T1000 (cell line): ENCODE measurements around the gene AMBRA1.
"Not testable (repeated sequence)": the region's sequence is repeated elsewhere in the genome, so short reads cannot be mapped to it uniquely, and the experiment has no call there.

Source experiments
- DNase-seq: peaks from one replicate; lab custom pipeline; 2025; ENCODE audit warnings: mixed read lengths; lab: John Stamatoyannopoulos, UW

AMBRA1 gene

DNA sequence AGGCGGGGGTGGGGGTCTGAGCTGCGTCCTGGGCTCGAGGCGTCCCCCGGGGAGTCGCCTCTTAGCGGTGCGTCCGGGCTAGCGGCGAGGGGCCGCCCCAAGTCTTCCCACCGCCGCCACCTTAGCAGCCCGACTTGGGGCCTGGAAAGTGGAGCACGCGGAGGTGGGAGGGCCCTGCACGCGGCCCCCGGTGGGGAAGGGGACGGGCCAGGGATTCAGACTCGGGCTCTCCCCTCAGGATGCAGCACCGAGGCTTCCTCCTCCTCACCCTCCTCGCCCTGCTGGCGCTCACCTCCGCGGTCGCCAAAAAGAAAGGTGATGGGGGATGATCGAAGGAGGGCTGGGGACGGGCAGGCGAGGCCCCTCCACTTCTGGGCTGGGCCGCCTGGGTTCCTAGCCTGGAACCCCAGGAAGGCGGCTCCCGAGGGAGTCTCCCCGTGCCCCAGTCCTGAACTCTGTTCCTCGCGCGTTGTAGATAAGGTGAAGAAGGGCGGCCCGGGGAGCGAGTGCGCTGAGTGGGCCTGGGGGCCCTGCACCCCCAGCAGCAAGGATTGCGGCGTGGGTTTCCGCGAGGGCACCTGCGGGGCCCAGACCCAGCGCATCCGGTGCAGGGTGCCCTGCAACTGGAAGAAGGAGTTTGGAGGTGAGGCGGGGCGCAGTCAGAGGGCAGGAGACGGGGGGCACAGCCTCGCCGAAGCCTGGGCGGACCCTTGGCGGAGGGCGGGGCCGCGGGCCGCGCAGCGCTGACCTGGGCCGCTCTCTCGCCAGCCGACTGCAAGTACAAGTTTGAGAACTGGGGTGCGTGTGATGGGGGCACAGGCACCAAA lies 211.8 kb downstream of the AMBRA1 start:
- DNase-seq: no peak

DNA sequence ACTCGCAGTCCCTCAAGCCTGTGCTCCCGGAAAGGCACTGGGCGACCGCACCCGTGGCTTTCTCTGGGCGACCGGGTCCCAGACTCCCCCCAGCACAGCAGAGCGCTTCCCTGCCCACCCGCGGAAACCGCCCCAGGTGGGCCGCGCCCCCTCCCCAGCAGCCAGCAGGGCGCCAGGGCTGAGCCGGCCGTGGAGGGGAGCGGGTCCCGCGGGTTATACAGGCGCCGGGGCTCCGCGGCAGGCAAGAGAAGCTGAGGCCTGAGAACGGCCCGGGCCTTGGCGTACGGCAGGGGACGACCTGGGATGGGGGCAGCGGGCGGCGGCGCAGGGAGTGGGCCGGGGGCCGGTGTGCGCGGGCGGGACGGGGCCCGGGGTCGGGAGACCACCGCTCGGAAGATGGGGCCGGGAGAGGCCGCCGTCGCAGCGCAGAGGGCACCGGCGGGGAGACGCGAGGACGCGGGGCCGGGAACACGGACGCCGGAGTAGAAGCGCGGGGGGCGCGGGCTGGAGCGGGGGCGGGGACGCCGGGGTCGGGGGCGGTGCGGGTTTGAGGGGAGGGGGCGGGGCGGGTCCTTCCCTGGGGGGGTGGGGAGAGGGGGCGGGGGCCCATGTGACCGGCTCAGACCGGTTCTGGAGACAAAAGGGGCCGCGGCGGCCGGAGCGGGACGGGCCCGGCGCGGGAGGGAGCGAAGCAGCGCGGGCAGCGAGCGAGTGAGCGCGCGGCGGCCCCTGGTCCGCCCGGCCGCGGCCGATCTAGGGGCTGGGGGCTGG lies 212.6 kb downstream of the AMBRA1 start, which contains the start of gene MDK:
Gene MDK (plus strand): TSS at position 622 of the 771 bp plus-strand sequence. CDS start 389 bp downstream, outside the sequence.
- peak; percentile 10 for DNase-seq

DNA sequence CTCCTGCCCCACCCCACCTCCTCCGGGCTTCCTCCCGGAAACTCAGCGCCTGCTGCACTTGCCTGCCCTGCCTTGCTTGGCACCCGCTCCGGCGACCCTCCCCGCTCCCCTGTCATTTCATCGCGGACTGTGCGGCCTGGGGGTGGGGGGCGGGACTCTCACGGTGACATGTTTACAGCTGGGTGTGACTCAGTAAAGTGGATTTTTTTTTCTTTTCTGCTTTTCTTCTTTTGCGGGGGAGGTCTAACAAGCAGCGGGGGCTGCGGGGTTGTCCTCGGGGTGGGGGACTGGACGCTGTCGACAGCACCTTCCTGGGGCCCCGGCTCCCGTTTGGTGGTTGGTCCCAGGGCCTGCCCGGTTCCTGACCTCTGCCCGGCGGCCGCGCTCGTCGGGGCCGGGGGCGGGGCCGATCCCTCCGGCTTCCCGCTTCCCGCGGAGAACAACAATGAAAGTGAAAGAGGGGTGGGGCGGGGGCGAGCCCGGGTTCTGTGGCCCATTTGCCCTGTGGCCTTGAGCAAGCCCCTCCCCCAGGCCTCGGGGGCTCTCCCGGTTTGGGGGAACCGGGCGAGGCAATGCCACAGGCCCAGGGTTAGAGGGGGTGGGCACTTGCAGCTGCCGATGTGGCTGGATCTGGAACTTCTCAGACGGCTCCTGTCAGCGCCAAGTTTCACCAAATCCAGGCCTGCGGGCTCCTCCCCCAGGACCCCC lies 213.3 kb downstream of the AMBRA1 start:
- DNase-seq: peak; percentile 25

DNA sequence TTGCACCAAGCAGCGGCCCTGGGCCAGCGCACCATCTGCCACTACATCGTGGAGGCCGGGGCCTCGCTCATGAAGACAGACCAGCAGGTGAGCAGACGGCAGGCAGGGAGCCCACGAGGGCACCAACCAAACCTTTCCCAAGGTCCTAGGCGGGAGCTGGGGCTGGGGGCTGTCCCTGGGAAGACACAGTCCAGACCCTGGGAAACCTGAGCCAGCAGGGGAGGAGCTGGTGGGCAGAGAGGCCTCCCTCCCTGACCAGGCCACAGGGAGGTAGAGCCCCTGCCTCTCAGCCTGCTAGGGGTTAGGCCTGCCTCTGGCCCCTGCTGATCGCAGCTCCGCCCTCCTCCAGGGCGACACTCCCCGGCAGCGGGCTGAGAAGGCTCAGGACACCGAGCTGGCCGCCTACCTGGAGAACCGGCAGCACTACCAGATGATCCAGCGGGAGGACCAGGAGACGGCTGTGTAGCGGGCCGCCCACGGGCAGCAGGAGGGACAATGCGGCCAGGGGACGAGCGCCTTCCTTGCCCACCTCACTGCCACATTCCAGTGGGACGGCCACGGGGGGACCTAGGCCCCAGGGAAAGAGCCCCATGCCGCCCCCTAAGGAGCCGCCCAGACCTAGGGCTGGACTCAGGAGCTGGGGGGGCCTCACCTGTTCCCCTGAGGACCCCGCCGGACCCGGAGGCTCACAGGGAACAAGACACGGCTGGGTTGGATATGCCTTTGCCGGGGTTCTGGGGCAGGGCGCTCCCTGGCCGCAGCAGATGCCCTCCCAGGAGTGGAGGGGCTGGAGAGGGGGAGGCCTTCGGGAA lies 214.1 kb downstream of the AMBRA1 start:
- DNase-seq: not testable (repeated sequence)

DNA sequence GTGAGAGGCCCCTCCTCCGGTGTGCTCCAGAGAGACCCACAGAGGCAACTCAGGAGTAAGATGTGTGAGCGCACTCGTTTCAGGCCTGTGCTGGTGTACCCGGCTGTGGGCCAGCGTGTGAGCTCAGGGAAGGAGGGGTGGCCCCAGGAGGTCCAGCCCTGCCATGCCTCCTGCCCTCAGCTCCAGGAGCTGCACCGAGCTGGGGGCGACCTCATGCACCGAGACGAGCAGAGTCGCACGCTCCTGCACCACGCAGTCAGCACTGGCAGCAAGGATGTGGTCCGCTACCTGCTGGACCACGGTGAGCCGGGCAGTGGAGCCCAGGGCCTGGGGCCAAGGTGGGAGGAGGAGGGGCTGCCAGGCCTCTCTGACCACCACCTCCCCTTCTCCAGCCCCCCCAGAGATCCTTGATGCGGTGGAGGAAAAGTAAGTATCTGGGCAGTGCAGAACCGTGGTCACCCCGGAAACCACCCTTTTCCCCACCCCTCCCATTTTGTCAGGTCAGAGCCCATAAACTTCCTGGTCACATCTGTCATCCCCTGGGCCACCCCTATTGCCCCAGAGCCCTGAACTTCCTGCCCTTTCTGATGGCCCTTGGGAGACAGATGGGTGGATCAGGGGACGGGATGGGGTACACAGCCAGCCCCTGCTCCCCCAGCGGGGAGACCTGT lies 214.9 kb downstream of the AMBRA1 start:
- DNase-seq: no peak

DNA sequence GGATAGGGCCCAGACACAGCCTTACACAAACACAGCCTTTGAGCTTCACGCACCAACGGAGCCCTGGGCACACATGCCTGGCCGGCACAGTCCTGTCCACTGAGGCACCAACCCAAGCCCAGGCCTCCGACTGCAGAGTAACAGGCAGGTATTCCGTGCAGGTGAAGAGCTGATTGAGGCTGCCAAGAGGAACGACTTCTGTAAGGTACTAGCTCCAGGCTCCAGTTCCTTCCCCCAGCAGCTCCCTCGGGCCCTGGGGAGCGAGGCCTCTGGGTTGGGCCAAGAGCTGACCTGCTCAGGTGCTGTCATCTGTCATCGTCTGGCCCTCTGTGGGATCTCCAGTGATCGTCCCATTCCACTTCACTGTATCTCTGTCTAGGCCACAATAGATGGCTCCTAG lies 215.5 kb downstream of the AMBRA1 start:
- DNase-seq: no peak

DNA sequence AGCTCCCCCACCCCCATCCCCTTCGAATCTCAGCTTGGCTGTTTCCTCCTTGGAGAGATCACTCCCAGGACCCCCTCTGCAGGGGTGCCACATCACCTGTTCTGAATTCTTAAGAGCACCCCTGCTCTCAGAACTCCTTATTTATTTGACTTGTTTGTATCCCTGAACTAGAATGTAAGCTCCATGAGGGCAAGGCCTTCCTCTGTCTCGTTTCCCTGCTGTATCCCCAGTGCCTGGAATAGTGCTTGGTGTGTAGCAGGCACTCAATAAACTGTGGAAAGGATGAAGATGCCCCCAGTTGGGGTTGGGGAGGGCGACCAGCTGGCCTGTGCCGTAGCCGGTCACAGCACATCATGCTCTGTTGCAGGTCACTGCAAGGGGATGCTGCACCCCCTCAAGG lies 216.0 kb downstream of the AMBRA1 start:
- no peak for DNase-seq

DNA sequence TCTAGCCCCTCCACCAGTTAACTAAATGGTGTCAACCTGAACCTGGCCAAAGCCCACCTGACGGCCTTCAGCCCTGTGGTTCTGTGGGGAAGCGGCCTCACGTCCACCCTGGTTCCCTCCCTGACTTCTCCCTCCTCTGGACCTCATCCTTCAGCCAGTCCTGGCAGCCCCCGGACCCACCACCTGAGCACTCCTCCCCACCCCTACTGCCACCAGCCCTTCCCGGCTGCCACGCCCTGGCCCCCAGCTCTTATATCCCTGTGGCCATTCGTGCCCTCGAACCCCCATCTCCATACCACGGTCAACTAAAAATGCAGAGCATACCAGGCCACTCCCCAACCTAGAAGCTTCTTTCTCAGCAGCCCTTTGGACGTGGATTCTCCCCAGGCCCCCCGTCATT lies 216.5 kb downstream of the AMBRA1 start:
- DNase-seq: no peak

DNA sequence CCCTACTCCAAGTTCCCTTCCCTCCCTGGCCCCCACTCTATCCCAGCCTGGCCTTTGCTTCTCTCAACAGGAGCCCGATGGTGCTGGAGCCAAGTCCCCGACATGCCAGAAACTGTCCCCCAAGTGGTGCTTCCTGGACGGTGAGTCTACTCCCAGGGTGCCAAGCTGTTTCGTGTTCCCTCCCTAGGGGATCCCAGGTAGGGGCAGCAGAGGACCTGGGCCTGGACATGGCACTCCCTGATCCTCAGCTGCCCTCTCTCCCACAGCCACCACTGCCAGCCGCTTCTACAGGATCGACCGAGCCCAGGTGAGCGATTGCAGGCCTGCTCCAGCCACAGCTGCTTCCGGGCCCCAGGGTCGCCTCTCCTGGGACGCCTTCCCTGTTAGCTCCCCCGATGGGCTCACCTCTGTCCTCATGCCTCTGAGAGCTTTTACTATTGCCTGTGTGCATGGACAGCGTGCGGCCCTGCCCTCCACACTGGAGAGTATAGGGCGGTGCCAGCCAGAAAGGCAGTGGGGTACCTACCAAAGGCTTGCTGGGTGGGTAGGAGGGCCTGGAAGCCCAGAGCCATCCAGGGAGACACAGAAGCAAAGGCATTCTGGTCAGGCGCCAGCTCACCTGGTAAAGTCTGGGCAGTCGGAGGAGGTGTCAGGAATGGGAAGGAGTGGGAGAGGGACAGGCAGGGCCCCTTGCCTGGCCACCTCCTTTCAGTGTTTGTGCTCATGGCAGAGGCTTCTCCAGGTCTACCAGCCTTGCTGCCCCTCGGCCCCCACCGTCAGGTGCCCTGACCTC lies 217.4 kb downstream of the AMBRA1 start:
- no peak for DNase-seq

DNA sequence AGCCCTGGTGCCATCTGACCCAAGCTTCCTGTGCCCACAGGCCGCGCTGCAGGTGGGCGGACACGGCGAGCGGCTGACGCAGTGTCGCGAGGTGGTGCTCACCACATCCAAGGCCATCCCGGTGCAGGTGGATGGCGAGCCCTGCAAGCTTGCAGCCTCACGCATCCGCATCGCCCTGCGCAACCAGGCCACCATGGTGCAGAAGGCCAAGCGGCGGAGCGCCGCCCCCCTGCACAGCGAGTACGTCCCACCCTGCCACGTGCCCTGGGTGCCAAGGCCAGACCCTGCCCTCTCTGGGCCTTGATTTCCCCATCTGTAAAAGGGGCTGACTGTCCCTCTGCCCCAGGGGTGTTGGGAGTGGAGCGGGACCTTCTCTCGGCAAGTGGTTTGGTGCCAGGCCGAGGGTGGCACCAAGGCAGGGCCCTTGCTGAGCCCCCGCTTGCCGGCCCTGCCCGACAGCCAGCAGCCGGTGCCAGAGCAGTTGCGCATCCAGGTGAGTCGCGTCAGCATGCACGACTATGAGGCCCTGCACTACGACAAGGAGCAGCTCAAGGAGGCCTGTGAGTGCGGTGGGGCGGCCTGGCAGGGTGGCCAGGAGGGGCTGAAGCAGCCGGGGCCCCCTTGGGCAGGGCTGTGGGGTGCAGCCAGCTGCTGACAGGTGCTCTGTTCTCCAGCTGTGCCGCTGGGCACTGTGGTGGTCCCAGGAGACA lies 218.3 kb downstream of the AMBRA1 start:
- no peak for DNase-seq

DNA sequence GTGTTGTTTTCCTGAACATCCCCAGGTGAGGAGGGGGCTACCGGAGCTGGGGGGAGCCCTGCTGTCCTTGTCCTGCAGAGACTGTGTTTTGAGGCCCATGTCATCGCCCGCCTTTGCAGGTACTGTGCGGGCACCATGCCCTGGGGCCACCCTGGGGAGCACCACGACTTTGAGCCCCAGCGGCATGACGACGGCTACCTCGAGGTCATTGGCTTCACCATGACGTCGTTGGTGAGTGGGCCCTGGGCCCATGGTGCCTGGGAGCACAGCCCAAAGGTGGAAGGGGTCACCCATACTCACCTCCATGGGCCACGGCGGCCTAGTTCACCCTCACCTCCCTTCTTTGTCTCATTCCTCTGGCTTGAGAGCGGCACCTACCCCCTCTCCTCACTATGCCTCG lies 219.0 kb downstream of the AMBRA1 start:
- DNase-seq: no peak

DNA sequence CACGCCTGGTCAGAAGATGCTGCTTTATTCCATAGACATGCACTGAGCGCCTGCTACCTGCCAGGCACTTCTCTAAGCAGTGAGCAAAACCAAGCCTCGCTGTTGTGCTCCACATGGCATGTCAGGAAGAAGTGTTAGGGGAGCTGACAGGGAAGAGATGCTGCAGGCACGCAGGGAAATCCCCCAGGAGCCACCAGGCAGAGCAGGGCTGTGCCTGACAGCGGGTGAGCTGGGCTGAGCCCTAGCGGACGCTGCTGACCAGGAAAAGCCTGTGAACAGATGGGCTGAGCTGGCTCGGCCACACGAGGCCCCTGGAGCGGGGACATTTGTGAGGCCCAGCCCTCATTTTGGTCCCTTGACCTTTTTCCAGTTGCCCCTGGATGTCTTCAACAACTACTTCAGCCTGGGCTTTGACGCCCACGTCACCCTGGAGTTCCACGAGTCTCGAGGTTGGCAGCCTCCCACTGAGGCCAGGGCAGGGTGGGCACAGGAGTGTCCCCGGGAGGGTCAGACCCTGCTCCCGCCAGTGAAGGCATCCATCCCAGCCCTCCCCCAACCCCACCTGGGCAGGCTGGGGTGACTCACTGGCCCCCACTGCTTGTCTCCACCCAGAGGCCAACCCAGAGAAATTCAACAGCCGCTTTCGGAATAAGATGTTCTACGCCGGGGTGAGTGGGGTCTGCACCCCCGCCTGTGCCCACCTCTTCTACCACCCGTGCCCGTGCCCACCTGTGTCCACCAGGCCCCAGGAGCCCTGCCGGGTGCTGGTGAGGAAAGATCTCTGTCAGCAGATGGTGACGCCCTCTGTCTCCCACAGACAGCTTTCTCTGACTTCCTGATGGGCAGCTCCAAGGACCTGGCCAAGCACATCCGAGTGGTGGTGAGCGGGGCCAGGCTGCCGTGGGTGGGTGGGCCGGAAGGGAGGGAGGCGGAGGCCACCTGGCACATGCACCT lies 219.8 kb downstream of the AMBRA1 start:
- DNase-seq: no peak

DNA sequence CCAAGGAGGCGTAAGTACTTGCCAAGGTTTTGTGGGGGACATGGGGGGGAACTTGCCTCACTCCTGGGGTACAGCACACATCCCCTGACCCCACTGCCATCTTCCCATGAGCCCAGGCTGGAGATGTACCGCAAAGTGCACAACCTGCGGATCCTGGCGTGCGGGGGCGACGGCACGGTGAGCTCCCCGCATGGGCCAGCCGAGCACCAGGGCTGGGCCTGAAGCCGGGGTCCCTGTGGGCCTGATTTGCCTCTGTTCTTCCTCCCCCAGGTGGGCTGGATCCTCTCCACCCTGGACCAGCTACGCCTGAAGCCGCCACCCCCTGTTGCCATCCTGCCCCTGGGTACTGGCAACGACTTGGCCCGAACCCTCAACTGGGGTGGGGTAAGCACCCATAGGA lies 221.3 kb downstream of the AMBRA1 start:
- DNase-seq: not testable (repeated sequence)

DNA sequence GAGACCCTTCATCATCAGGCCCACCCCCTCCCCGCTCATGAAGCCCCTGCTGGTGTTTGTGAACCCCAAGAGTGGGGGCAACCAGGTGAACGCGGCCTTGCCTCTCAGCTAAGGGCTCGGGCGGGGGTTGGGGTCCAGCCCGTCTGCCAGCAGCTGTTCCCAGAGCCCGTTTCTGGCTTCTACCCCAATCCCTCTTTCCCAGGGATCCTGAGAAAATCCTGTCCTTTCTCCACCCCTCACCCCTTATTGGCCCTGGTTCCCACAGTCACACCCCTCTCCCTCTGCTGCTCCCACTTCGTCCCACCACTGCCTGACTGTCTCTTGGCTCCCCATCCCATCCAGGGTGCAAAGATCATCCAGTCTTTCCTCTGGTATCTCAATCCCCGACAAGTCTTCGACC lies 221.7 kb downstream of the AMBRA1 start:
- no peak for DNase-seq

DNA sequence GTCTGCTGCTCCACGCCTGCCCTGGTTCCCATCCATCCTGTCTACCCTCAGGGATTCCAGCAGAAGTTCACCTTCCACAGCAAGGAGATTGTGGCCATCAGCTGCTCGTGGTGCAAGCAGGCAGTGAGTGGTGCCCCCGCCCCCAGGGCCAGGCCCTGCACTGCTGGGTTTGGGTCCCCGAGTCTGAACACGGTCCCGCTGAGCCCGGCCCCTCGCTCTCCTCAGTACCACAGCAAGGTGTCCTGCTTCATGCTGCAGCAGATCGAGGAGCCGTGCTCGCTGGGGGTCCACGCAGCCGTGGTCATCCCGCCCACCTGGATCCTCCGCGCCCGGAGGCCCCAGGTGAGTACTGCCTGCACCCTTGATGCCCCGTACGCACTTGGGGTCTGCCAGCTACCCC lies 222.6 kb downstream of the AMBRA1 start:
- DNase-seq: not testable (repeated sequence)

DNA sequence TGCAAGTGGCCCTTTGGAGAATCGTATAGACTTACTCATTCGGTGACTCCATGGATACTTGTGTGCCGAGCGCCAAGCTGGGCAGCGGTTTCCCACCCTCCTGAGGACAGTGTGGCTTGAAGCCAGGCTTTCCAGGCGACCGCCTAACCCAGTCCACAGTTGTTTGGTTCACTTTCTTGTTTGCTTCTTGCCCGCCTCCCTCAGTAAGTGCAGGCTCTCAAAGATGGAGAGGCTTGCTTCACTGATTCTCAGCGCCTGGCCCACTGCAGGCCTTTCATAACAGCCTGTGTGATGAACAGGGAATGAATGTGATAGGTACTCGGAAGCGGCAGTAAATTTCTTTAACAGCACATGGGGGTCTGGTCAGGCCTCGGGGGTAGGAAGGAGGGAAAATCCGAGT lies 223.6 kb downstream of the AMBRA1 start:
- DNase-seq: no peak

DNA sequence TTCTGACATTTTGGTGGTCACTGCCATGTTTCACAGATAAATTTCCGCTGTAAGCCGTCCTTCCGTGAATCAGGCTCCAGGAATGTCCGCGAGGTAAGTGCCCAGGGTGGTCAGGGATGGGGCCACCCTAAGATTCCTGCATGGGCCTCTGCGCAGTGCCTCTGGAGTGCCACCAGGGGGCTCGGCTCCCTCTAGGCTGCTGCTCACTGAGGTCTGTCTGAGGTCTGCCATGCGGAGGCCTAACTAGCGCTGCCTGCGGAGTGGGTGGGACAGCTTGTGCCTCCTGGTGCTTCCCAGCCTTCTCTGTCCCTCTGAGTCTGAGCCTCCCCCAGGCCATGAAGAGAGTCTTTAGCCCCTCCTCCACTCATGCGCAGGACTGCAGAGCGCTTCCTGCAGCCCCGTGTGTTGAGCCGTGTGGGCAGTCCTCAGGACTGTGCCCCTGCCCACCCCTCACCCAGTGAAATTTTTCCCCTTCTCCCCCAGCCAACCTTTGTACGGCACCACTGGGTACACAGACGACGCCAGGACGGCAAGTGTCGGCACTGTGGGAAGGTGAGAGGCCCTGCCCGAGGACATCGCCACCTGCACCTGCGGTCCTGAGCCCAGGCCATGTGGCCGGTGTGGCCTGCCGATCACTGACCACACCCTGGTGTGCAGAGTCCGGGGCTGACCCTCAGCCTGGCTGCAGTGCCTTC lies 224.2 kb downstream of the AMBRA1 start:
- peak; percentile 58 for DNase-seq

DNA sequence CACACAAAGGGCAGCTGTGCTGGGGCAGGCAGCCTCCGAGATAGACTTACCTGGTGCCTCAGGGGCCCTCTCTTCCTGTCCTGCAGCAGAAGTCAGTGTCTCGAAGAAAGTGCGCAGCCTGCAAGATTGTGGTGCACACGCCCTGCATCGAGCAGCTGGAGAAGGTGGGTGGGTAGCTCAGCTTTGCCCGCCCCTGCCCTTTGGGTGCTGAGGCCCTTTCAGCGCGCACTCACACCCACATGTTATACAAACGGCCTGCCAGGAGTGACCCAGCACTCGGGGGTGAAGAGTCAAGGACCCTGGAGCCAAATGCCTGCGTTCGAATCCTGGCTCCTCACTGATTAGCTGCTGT lies 225.9 kb downstream of the AMBRA1 start:
- DNase-seq: no peak
